ENCODE data around the gene IL1F10.

IL1F10 gene

DNA sequence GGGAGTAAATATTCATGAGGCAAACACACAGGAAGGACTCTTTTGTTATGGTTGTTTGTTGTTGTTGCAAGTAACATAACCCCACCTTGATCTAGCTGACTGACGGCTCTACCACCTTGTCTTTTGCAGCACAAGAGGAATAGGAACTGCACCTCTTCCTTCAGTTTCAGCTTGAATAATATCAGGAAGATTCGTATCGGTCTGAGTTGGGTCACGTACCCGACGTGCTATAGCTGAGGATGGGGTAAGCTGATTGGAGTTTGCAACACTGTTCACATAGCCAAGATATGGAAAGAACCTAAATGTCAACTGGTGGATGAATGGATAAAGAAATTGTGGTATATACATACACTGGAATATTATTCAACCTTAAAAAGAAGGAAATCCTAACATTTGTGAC is 45.1 kb downstream of the IL1F10 start:
- no peak for DNase-seq

GRCh38 chr2:113113807-113114206 is 46.0 kb downstream of the IL1F10 start:
- DNase-seq, result no peak

DNA sequence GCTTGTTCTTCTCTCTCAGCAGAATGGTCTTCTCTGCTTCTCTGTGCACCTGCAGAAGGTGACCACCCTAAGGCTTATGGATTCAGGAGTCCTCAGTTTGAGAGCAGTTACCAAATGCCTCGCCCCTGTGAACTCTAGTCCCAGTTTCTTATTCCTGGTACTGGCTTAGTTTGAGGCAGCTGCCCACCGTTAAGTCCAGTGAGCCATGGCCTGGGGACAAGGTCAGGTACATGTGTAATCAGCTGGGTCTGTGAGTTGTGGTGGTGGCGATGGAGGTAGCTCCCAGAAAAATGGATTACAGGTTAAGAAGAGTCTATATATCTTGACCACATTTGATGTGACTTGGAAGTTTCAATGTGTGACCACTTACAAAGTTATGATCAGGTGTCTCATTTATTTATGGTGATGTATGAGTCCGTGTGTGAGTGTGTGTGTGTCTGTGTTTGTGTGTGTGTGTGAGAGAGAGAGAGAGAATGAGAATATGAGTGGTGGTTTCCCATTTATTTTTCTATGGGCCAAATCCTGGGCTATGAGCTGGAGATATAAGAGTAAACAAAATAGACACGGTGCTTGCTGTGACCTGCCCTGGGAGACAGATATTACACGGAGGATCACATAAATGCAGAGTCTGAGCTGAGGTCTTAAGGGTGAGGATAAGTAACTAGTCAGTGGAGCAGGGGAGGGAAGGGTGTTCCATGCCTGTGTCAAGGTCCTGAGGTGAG is 46.6 kb downstream of the IL1F10 start:
- no peak for DNase-seq

- DNase-seq, result no peak
Measured at GRCh38 chr2:113114996-113115395, 47.2 kb downstream of the IL1F10 start.

GRCh38 chr2:113116100-113116958 is 48.6 kb downstream of the IL1F10 start:
- DNase-seq, result no peak

- no peak for DNase-seq
Measured at GRCh38 chr2:113117541-113118262, 49.9 kb downstream of the IL1F10 start.

- DNase-seq, result no peak
Measured at GRCh38 chr2:113118263-113118657, 50.5 kb downstream of the IL1F10 start.

GRCh38 chr2:113119111-113119510 is 51.3 kb downstream of the IL1F10 start:
- no peak for DNase-seq

- DNase-seq, result no peak
Measured at GRCh38 chr2:113120861-113121260, 53.1 kb downstream of the IL1F10 start.

DNA sequence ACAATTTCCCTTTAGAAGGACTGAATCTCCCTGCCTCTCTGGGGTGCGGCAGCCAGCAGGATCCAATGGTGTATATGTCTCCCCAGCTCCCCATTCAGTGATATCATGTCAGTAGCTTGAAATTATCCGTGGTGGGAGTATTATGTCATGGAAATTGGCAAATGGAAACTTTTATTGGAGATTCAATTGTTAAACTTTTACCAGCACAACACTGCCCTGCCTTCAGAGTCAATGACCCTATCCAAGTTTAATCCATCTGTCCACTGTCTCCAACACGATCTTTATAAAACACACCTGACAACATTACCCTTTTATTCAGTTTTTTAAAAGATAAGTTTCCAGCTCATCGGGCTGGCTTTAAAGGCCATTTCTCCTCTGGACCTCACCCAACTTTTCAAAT is 54.6 kb downstream of the IL1F10 start:
- DNase-seq, result no peak

GRCh38 chr2:113123726-113124125 is 56.0 kb downstream of the IL1F10 start:
- no peak for DNase-seq

DNA sequence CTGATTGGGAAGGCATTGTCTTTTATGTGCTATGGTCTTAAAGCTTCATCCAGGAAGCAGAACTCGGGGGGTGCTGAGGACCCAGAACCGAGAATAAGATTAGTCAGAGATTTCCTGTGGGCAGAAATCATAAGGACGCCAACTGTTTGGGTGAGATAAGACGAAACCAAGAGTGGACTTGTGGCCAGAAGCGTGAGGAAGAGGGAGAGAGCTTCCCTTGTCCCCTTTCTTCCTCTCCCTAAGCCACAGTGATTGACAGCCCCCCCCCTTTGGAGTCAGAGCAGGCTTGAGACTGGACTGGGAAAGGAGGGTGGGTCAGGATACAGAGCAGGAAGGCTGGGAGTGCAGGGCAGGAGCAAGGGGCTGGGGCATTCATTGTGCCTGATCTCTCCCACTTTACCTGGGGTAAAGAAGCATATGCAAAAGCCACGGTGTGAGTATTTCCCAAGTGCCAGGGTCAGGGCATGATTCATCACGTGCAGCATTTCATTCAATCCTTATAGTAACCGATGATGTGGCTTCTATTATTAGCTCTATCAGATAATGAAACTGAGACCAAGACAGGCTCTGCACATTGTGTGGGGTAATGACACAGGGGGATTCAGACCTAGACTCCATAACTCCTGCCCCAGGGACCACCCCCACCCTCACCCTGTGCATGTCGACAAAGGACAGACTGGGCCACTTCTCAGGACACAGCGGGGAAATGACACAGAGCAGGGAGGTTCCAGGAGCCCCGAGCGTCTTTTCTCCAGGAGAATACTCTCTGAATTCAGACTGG is 56.6 kb downstream of the IL1F10 start:
- no peak for DNase-seq
